Measurements from ENCODE around the gene TIRAP.
"Not testable (repeated sequence)": the region's sequence is repeated elsewhere in the genome, so short reads cannot be mapped to it uniquely, and the experiment has no call there.

TIRAP gene

DNA sequence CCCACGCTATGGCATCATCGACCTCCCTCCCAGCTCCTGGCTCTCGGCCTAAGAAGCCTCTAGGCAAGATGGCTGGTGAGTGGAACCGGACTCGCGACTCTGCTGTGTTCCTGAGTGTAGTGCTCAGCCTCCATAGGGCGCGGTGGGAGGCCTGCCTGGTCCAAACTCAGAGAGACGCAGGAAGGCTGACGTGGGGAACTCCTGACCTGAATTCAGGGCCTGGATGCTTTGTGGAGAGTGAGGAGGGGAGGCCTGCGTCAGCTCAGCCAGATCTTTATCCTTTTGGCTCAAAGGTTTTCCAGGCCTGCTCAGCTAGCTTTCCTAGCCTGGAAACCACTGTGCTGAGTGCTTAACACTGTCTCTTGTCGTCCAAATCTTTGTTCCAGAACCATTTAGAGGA, 8.0 kb downstream of the TIRAP start:
- no peak for DNase-seq

DNA sequence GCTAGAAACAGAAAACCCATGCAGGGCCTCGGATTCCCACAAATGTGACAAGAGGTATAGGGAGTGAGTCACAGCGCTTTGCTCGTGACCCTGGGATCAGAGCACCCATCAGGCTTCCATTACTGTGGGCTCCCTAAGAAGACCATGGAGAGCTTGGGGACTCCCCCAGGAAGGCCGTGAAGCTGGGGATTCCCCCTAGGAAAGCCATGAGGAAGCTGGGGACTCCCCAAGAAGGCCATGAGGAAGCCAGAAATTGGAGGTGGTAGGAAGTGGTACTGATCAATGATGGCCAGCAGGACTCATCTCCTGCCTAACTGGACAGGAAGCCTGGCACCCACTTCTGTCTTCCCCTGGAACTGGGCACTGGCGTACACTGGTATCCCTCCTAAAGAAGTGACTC, 10.8 kb downstream of the TIRAP start:
- DNase-seq: no peak

DNA sequence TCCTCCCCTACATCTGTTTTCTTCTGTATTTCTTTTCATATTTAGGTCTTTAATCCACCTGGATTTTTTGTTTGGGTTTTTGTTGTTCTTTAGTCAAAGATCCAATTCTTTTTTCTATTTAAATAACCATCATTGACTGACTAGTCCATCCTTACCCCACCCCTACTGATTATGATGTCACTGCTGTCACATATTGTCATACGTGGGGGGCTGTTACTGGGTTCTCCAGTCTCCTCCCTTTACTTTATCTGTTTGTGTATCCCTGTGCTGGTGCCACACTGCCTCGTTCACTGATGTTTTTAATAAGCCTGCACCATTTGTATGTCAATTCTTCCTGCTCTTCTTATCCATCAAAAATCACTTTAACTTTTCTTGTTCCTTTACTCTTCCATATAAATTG, 14.1 kb downstream of the TIRAP start:
- DNase-seq: no peak

DNA sequence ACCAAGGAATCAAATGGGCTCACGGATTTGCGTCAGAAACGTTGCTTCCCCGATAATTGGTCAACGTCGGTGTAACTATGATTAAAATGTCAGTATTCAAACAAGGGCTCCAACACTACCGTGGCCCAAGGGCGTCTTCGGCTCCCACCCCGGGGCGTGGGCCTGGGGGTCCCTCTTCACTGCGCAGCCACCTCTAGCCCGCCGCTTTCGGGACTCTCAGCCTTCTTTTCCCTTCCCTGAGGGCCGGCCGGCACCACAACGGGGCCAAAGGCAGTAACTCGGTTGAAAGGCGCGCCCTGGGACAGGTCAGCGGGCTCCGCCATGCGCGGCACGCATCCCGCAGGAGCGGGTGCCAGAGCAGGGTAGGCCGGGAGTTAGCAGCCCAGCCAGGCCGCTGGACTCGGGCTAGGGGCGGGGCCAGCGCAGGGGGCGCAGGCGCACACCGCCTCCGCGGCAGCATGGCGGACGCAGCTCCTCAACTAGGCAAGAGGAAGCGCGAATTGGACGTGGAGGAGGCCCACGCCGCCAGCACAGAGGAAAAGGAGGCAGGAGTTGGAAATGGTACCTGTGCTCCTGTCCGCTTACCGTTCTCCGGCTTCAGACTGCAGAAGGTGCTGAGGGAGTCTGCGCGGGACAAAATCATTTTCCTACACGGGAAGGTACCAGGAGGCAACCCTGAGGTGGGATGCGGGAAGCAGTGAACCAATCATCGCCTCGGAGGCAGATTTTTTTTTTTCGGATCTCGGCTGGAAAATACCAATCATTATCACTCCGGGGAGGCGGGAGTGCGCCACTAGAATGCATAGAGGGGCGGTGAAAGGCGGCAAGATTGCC, 20.9 kb downstream of the TIRAP start, which contains the start of gene DCPS:
DCPS (plus strand) TSS at position 438 of the 834 bp plus-strand sequence; CDS start at position 459, 21 bp downstream.
- DNase-seq: peak; percentile 83

DNA sequence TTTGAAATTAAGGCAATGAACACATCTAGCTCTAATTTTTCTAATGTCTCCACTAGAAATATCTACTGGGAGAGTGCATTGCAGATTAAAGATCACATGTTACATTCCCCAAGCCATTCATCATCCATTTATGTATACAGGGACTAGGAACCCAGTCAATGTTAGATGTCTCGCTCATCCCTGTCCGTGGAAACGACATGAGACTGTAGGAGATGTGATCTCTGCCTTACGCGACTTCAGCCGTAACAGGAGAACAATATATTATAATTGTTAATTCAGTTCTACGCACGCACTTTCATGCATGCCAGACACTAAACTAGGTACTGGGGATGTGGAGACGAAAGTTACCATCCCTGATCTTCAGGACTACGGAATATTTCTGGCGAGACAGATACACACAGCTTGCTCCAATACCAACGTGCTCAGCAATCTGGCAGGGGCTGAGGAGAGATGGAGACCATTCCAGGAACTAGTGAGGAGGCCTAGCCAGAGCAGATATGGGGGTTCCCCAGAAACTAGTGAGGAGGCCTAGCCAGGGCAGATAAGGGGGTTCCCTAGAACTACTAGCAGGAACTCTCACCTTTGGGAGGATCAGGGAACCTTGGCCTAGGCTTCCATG, 21.7 kb downstream of the TIRAP start:
- no peak for DNase-seq

DNA sequence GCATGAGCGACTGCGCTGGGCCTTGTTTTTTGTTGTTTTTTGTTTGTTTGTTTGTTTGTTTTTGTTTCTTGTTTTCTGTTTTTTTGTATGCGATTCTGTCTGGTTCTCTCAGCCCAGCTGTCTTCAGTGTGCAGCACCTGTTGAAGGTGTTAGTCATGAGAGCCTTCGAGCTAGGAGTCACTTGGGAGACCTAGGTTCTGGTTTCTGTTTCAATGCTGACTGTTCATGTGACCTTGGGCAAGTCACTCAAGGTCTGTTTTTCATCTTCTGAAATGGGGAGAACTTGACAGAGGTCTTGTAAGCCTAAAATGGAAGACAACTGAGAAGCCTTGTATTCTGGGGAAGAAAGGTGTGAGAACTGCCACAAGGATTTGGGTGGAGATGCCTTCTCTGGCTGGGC, 22.8 kb downstream of the TIRAP start:
- no peak for DNase-seq

DNA sequence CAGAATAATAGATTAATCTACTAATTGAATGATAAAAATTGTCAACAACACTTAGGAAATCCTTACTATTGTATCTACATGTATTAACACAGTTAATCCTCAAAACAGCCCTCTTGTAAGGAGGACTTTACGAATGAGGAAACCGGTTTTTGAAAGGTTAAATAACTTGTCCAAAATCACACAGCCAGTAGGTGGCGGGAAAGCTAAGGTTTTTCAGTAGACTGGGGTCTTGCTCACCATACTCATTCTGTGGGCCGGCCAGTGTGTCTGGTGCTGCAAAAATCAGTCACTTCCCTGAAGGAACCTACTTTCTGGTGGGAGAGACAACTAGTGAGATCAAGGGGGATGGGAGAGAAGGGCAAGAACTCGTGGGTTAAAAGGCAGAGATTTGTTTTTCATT, 24.8 kb downstream of the TIRAP start:
- DNase-seq: no peak

DNA sequence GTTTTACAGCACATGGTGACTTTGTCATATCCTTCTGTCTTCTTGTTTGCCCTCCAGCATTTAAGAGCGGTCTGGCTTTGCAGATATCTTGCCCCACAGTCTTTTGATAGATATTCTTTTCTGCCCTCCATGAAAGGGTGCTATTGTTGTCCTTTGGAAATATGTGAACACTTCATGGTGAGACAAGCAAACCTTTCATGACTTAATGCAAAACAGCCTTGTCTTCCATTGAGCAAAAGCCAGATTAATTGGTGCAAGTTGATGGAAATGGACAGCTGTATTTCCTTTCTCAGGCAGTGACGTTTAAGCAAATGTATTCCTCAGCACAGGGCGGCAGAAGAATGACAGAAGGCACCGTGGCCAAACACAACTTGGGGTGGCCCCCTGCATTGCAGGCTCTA, 25.4 kb downstream of the TIRAP start:
- no peak for DNase-seq

DNA sequence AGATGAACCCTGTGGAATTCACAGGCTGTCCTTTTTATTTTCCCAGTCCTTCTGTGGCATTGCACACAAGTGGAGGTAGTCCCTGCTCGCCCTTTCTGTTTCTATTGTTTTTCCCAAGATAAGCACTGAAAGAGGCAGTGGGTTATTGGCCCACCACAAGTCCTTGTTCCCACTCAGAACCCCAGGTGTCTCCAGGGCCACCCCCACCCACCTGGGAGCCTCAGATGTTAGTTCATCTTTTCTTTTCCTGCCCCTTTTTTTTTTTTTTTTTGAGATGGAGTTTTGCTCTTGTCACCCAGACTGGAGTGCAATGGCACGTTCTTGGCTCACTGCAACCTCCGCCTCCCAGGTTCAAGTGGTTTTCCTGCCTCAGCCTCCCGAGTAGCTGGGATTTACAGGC, 25.9 kb downstream of the TIRAP start:
- not testable (repeated sequence) for DNase-seq

DNA sequence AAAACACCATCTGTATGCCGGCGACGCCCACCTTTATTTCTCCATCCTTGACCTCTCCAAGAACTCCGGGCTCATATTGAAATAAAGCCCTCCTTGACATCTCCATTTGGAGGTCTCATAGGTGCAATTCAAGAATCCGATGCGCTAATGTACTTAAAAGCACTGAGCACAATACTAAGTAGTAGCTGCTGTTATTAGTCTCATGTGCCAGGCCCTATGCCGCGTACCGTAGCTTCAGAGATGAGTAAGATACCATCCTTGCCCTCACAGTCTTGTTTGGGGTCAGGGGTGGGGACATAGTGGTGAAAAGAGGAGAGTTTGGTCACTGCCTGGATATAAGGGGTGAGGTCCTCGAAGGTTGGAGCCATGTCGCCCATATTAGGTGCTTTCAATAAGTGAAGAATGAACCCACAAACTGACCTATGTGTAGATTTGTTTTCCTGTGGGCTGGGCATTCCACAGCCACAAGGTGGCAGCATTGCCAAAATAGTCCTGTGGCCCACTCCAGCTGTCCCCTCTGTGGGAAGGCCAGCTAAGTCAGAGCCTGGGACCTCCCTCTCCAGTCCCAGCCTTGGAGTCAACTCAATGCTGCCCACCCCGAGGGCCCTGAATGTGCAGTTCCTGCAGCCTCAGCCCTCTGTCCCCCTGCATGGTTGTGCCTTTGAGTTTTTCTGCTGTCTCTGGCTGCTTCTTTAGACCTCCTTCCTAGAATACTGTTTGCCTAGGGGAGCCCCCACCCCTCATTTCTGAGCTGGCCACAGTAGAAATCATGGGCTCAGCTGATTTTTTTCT, 27.5 kb downstream of the TIRAP start:
- DNase-seq: peak; percentile 48

DNA sequence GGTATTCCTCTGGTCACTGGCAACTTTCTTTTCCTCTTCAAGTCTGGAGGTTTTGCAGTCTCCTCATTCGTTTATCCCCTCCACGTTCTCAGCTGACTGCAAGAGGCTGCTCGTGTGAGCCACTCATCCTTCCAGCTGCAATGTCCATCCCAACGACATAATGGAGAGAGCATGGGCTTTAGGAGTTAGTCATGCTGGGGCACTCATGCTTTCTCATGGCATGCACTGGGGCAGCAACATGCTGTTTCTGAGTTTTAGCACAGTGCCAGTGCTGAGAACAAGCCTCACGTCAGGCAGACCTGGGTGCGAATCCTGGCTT, 28.1 kb downstream of the TIRAP start:
- DNase-seq: no peak

DNA sequence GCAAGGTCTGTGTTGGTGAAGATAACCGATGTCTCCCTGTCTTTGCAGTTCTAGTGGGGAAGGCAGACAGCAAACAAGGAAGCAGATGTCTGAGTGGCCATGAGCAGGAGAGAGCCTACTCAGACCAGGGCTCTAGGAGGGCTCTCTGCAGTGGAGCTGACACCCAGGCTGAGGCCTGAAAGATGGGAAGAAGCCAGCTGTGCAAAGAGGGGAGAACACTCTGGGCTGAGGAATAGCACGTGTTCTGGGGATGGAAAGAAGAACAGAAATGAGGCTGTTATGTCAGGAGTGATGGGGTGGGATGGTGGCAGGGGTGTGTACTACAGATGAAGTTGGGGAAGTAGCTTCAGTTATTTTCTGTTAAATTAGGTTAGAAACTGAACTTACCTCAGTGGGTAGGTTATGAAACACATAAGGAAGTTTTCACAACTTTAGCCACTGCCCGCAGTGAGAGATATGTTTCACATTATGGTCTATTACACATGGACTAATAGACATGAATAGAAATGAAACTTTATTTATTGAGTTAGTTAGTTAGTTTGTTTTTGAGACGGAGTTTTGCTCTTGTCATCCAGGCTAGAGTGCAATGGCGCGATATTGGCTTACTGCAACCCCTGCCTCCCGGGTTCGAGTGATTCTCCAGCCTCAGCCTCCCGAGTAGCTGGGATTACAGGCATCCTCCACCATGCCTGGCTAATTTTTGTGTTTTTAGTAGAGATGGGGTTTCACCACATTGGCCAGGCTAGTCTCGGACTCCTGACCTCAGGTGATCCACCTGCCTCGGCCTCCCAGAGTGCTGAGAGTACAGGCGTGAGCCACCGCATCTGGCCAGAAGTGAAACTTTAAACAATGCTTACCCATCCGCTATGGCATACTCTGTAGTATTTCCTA, 28.8 kb downstream of the TIRAP start:
- DNase-seq: no peak

DNA sequence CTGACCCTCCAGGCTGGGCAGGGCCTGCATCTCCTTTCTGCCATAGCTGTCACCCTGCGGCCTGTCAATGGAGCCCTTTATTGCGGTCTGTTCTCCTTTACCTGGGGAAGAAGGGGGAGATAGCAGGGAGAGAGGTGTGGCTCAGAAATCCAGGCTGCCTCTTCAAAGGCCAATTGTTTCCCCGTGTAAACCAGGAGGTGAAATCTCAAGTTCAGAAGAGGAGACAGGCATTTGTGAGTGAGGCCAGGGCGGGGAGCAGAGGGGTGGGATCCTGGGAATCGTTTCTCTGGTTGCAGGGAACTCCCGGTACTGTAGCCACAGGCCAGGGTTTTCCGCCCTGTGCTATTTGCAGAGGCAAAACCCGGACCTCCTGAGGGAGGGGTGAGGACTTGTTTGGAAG, 30.1 kb downstream of the TIRAP start:
- no peak for DNase-seq

DNA sequence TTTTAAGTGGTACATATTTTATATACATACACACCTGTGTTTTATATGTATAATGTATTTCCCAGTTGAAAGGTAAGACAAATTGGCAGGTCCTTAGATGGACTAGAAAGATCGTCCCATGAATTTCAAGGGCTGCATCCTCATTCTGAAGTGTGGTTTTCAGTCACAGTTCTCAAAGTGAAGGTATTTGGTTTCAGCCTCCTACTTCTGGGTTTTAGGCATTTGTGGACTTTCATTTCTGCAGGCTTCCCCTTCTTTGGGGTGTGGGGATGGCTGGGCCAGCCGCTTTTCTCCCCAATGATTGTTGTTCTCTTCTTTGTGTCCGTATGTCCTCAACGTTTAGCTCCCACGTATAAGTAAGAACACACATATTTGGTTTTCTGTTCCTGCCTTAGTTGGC, 30.9 kb downstream of the TIRAP start:
- DNase-seq: no peak

DNA sequence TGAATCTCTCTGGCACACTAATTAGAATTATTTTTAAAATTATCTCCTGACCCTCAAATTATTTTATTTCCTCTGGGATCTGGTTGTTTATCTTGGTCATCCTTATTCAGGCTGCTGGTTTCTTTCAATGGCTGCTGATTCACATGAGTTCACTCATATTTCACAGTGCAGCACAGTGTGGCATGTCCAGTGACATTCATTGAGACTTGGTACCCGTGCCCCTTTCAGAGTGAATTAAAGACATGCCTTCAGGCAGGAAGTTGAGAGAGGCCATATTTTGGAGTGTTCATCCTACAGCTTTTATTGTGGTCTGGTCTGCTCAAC, 34.5 kb downstream of the TIRAP start:
- DNase-seq: no peak

DNA sequence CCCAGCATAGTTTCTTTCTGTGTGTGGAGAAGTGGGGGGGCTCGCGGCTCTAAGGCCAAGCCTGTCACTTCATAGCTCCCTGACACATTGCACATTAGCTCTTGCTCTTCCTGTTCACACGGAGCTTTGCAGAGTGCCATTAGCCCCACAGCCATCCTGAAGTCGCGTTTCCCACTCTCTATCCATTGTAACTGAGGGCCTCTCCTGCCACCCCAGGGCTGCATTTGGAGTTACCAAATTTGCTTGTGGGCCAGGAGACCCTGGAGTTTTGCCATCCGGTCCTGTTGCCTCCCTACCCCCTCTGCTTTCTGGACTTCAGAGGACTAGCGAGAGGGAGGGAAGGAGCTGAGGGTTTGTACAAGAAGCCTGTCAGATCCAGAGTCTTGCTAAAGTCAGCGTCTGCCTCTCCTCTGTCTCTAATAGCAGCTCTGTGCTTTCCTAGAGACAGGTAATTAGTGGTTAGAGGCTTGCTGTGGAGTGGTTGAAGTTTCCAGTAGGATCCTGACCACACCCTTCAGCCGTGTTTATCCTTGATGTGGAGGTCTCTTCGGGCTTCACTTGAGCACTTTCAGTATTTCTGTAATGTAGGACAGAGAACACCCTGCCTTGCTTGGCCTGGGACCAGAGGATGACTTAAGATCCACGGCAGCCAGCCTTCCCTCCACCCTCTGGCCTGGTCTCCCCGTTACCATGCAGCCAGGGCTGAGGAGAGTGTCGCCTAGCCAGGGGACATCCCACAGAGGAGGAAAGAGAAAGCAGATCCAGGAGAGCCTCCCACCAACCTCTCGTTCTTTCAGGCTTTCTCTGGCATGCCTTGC, 35.1 kb downstream of the TIRAP start:
- no peak for DNase-seq

DNA sequence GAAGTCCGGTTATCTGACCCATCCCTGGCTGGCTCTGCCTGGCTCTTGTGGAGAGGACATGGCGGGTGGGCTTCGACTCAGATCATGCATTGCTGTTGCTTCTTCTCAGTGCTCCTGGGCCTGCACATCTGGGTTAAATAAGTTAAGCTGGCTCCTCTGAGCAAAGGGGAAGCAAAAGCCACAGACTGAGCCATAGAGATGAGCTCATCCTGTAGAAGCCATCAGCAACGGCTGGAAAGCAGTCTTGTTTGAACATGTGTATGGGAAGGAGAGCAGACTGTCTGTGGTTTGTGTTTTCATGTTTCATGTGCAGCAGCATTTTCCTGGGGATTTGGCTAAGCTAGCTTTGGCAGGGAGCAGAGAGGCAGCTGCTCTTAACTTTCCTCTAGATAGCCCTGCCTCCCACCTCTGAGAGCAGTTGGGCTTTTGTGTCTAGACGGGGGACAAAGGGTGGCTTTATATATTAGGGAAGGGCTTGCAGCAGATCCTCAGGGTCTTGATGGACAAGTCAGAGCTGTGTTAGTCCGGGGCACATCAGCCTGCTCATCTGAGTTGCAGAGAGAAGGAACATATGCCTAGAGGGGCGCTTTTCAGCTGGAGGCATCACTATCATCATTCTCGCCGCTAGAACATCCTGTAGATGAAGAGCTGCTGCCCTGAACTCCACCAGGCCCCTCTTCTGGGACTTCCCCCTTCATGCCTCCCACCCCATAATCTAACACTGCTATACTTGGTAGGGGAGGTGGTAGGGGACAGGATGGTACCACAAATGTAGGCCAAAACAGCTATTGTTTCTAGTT, 35.9 kb downstream of the TIRAP start:
- DNase-seq: no peak

DNA sequence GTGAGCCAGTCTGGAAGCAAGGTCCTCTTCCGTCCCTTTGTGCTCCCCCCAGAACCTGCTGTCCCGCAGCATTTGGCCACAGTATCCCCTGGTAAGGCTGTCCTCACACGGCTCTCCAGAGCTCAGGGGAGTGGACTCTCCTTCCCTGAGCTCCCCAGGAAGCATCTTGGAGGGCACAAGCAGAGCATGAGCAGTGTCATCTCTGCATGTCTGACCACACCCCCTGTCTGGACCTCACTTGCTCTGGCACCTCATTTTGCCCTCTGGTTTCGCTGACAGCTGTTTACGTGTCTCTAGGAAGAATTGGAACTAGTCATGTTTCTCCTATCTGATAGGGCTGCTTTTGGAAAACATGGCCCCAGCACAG, 36.5 kb downstream of the TIRAP start:
- no peak for DNase-seq

DNA sequence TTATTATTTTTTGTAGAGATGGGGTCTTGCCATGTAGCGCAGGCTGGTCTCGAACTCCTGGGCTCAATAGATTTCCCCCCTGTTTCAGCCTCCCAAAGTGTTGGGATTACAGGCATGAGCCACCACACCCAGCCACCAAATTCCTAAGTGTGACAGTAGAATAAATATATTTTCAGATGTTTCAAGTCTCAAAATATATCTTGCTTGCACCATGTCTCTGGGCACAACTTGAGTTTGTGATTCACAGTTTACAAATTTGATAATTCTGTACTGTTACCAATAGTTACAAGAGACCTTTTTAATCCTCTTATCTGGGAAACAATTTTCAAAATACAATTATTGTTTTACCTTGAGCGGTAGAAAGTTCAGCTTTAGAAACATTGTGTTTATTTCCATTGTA, 40.1 kb downstream of the TIRAP start:
- no peak for DNase-seq

DNA sequence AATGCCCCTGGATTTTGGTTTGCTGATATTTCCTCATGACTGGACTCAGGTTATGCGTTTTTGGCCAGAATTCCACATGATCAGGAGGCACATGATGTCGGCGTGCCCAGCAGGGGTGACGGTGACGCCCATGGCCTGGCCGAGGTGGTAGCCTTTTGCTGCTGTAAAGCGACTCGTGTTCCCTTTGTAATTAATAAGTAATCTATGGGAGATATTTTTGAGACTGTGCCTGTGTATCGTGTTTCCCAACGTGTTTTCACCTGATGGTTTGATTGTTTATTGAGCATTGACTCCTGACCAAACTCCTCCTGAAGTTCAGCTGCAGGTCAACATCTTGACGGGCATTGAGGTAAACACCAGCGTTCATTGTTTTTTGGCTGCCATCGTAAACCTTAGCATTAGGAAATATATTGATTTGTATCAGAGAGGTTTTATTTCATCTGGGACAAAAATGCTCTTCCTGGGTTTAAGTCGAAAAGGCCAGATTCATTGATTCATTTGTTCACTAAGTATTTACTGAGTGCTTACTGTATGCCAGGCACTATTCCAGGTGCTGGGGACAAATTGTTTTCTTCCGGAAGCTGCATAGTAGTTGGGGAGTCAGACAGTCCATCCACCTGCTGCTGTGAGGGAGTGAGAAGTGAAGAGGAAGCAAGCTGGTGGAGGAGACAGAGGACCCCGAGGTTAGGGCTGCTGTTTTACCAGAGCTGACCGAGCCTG, 44.5 kb downstream of the TIRAP start:
- no peak for DNase-seq

DNA sequence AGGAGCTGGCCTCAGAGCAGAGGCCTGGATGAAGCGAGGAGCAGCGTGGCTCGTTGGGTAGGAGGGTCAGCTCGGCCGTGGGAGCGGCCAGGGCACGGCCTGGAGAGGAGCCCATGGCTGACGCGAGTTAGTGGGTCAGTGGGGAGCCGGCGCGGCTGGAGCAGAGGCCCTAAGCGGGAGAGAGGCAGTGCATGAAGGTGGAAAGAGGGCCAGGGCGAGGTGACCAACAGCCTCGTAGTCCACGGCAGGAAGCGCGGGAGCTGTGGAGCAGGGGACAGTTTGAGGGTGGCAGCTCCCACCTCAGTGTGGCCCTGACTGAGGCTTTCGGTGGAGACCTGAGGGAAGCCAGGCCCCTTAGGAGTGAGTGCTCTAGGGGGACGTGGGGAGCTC, 45.1 kb downstream of the TIRAP start:
- DNase-seq: no peak
